HG03095 (cell line): ENCODE data around the gene MOCS1.

ENCODE experiments used
- ATAC-seq: cut with Tn5 transposase; IDR thresholded peaks from one replicate; pipeline ENCODE4 v1.9.1; 2021; ENCODE audit warnings: moderate library complexity; ENCODE audit not compliant: unreplicated experiment

The MOCS1 gene

DNA sequence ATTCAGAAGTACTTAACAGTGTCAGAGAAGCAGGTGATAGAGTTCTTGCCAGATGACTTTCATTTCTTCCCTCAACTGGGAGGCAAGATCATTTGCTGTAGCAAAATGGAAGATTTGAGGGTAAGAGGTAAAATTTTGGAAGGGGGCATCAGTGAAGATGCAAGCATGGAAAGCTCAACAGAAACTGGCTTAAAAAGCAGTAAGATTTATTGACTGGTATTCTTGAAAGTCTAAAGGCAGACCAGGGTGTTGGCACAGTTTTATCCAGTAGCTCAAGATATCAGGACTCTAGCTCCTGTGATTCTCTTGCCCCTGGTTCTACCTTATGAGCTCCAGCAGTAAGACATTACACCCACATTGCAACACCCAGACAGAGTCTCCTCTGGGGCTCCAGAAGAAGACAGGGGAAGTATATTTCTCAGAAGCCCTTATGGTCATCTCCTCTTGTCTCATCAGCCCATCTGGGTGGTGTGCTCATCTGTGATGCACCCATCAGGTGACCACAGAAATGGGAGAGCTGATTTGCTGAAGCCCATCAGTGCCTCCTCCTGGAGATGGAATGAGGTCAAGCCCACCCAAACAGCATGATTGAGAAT lies 16.0 kb upstream of the MOCS1 start:
- ATAC-seq: no peak

DNA sequence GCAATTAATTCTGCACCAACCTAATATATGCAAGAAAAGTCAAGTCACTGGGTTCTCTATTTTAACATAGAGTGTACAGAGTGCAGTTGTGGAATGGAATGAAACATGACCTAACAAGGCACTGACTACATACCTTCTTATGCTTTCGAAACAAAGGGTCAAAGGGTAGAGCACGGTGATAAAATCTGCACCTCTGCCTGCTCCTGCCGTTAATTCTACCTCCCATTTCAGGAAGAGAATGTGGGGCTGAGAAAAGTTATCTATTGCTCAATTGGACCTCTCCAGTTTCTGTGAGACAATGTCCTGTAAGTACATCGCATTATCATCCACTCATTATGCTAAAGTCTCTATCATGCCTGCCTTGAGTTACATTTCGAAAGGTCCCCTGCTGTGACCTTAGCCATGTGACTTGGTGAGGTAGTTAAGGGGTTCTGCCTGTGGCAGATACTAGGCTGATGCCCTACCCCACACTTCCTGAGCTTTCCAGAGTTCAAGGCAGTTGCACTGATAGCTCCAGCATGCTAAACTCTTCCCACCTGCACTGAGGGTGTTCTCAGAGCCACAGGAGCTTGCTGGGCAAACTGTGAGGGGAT lies 14.0 kb upstream of the MOCS1 start:
- no peak for ATAC-seq

DNA sequence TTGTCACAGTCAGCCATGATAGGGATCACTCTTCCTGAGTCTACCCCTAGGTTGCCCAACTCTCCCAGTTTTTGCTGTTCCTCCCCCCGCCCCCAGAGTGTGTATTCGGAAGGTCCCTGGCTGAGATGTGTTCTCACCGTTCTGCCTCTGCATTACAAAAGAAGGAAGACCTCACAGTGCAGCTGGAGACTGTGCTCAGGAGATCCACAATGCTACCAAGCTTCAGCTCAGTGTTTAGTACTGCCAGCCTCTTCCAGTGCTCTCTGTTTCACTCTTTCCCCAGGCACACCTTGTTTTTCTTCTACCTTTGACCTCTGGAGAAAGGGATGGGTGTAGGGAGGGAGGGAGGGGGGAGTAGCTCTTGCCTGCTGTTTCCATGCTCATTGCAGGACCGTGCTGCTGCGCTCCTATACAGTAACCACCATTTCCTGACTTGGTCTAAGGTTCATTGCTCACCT lies 13.4 kb upstream of the MOCS1 start:
- no peak for ATAC-seq

DNA sequence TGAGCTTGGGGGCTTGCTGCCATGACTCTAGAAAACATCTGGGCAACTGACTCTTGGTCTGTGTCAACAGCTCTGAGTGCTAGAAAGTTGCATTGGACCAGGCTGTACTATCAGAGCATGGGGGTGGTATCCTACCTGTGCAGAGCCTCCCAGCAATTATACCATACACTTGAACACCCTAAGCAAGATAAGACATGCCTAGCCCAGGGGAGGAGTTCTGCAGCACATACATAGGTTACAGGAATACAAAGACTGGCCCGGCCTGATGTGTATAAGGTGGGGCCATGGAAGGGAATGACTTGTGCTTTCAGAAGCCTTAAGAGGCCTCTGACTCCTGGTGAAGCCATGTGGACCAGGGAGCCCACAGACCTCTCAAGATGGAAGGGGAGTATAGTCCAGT lies 11.4 kb upstream of the MOCS1 start:
- ATAC-seq: no peak

DNA sequence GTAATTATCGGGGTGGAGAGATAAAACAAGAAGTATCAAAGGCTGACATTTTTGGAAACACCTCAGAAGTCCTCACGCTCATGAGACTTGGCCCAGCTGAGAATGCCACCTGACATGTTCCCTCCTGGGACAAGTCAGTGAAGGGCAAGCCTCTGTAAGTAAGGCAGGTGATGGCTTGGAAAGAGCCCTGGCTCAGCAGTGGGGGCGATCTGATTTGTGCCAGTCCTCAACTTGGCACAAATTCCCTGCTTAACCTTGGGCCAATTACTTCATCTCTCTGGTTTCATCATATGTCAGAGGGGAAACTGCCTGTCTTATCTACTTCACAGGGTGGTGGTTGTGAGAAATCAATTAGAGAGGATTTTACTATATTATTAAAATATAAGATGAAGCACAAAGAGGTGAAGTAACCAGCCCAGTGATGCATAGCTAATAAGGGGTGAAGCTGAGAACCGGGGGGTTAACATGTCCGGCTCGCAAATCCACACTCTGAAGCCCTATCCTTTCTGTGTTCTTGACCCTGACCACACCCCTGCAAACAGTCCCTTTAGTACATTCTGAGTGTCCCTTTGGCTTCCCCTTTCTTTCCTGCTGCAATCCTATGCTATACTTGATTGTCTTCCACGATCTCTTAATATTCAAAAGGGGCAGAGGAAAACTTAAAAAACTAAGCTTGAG lies 8.8 kb upstream of the MOCS1 start:
- no peak for ATAC-seq

DNA sequence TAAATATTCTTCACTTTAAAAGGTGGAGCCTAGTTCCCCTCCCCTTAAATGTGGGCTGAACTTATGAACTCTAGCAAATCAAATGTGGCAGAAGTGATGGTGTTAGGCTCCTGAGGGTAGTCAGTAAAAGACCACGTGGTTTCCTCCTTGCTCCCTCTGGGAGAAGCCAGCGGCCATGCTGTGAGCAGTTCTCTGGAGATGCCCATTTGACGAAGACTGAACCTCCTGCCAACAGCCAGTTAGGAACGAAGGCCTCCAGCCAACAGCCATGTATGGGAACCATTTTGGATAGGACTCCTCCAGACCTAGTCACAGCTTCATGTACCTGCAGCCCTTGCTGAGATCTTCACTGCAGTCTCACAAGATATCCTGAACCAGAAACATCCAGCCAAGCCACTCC lies 7.6 kb upstream of the MOCS1 start:
- no peak for ATAC-seq

DNA sequence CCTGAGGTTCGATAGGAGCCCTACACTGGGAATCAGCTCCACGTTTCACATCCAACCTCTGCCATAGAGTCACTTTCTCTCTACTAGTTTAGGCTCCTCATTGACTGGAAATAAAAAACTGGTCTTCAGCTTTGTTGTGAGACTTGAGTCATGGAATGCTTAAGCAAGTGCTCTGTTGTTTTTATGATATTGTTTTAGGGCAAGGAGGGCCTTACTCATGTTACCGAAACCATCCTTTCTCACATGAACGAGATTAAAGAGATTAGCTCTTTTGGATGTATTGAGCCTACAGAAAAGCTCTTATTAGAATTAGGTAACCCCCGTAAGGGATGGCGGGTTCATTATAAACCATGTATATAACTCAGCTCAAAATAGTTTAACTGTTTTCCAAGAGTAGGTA lies 6.9 kb upstream of the MOCS1 start:
- no peak for ATAC-seq

DNA sequence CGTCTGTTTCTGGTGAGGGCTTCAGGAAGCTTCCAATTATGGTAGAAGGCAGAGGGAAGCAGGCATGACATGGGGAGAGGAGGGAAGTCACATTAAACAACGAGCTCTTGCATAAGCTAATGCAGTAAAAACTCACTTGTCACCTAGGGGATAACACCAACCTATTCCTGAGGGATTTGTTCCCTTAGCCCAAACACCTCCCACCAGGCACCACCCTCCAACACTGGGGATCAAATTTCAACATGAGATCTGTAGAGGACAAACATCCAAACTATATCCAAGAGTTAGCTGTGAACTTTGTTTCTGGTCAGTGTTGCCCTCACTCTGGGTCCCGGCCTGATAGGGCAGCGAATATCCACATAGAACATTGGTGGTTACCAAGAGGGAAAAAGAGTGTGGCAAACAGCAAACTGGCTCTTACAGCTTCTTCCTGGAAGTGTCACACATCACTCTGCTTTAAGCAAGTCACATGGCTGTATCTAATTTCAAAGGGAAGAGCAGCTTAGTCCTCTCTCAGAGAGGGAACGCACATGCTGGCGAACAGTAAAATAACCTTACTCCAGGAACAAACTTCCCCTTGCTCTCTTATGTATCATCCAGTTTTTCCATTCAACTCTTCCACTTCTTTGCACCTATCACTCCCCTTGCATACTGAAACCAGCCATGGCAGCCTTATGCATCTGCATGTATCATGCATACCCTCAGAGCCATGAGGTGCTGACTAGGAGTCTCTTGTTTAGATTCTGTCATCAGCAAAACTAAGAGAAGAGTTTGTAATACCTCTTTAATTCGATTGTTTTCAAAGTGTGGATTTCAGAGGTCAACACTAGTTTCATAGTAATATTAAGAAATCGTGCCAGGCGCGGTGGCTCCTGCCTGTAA lies 4.8 kb upstream of the MOCS1 start:
- ATAC-seq: no peak

DNA sequence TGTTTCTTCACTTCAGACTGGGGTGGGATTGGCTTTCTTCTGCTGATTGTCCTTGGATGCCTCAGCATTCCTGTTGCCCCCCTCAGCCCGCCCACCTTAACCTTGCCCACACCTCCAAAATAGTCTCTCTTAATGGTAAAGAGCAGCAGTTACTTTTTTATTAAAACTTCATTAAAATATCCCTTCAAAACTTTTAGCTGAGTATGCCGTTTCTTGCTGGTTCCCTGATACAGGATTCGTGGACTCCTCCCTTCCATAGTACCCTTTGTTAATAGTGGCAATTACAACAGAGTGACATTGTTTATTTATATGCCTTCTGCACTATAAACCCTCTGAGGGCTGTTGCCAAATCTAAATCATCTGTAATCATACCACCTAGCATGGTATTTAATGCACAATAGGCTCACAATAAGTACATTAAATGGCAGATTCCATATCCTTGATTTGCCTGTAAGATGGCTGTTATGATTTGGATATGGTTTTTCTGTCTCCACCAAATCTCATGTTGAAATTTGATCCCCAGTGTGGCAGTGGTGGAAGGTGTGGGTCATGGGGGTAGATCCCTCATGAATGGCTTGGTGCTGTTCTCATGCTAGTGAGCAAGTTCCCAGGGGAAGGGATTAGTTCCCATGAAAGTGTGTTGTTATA lies 3.5 kb upstream of the MOCS1 start:
- no peak for ATAC-seq

DNA sequence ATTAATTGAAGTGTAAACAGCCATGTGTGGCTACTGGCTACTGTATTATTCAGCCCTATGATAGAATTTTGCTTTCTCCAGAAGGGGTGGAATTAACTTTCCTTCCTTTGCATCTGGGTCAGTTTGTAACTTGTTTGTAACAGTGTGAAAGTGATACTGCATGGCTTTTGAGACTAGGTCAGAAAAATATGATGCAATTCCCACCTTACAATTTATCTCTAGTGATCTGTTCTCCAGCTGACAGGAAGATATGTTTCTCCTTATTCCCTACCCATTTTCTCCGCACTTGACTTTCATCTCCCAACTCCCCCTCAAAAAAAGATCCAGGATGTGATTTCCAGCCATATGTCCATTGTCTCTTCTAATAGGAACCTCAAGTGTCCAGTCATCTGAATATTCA lies 2.6 kb upstream of the MOCS1 start:
- no peak for ATAC-seq

DNA sequence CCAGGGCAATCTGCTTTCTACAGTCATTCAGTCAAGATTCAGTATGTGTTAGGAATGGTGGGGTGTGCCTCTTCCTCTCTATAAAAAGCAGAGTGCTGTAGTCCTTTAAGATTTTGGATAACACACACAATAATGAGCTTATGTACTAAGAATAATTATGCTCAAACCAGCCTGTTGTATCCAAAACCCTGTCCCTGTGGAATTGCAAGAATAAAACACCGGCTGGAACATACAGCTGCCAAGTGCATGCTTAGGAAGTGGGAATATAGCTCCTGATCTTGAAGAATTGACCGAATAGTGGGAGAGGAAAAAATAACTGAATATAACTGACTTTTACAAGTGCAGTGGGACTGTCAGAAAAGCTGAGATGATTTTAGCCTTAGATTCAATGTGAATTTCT lies 979 bp upstream of the MOCS1 start:
- no peak for ATAC-seq

DNA sequence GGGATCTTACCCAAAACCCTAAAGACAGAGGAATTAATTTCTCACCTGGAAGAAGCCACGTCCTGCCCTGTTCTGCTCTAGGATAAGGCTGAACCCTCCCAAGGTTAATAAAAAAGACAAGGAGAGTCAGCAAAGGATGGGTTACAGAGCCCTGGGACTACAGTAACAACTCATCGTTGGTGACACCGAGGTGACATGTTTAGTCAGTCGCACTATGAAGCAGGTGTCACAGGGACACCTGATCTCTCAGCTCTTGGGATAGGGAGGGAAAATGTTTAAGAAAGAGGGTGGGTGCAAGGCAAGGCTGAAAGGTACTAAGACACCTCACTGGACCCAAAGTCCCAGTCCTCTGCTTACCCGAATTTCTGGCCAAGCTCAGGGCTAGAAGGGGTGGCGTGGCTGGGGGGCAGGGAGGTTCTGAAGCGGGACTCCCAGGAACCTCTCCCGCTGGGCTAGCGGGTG lies 562 bp downstream of the MOCS1 start:
- no peak for ATAC-seq

DNA sequence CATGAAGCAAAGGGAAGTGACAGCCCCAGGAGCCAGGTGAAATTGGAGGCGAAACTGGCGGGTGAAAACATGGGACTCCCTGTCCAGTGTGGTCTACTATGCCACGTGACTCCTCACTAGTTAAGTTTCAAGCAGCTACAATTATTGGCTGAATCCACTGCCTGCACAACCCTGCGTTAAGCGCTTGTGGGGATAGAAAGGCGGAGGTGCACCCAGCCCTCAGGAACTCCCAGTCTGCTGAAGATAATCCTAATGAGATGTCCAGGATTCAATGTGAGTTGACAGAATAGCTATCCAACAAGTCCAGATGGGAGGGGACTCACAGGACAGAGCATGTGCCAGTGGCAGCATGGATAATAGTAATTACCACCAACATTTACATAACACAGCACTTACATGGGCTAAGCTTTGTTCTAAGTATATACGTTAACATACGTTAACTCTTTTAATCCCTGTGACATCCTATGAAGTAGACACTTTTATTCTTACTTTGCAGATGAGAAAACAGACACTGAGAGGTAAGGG lies 1.8 kb downstream of the MOCS1 start:
- no peak for ATAC-seq

DNA sequence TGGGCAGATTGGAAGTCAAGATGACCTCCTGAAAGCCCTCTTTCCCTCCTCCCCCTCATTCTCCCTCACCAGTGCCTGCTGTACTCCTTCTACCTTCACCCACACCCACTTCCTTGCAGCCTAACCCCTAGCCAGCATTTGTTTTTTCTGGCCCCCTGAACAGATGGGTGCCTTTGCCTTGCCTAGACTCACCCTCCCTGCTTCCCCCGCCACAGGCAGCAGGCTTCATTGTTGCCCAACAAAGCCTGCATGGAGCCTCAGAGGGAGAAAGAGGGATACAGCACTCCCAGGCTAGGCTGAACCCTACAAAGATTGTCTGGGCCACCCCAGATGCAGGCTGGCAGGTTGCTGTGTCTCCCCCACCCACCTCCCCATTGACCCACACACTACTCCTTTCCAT lies 2.7 kb downstream of the MOCS1 start:
- no peak for ATAC-seq

DNA sequence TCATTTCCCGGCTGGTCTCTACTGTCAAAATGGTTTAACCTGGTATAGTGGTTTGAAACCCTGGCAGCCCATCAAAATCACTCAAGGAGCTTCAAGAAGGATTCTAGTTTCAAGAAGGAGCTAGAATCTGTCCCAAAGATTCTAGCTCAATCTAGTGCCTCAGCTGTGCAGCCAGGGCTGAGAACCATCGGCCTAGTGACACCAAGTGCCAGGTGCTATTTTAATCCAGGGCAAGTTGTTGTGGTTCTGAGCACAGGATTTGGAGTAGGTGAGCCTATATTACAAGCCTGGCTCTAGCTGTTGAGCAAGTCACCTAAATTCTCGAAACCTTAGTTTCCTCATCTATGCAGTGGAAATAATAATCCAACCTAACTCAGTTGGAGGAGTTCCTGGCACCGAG lies 3.7 kb downstream of the MOCS1 start:
- ATAC-seq: no peak

DNA sequence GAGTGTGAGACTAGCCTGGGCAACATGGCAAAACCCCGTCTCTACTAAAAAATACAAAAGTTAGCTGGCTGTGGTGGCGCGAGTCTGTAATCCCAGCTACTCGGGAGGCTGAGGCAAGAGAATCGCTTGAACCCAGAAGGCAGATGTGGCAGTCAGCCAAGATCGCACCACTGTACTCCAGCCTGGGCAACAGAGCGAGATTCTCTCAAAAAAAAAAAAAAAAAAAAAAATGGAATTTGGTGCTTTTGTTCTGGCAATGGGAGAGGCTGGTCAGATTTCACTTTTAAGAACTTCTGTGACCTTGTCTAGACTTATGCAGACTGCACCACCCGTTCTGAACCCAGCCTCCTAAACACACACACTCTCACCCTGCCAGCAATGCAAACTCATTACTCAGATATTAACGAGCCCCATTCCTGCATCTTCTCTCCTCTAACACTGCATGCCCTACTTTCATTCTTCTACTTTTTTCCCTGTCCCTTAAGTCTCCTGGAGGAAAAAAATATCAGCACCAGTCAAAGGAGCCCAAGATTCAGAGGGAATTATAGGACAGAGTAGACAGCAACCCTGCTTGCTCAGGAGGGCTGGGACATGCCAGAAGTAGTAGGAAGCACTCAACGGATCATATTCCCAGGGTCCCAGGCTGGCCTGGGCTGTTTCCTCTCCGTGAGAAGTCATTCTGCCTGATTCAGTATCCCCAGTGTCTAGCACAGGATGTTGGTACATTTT lies 4.4 kb downstream of the MOCS1 start:
- ATAC-seq: no peak

DNA sequence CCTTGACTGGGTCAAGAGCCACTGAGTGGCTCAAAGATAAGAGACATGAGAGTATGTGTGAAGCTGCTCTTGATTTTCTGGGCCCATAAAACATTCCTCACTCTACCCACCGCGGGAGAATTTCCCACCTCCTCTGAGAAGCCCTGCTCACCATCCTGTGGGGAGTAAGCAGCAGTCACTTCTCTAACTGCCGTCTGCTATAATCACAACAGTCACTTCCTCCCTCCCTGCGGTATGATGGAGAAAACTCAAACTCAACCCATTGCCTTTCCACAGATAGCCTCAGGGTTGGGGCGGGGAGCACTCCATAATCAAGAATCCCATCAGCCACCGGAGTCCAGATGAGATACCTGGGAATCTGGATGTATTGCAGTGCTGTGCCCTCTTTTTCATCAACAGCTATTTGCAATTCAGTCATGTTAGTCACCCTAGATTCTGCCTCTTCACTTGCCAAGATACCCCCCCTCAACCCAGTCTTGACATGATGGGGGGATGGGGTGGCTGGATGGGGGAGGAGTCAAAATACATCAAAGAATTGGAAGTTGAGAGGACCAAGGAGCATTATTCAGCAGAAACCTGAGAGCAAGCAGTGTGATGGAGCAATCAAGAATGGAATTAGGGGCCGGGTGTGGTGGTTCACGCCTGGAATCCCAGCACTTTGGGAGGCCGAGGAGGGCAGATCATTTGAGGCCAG lies 5.1 kb downstream of the MOCS1 start:
- no peak for ATAC-seq

DNA sequence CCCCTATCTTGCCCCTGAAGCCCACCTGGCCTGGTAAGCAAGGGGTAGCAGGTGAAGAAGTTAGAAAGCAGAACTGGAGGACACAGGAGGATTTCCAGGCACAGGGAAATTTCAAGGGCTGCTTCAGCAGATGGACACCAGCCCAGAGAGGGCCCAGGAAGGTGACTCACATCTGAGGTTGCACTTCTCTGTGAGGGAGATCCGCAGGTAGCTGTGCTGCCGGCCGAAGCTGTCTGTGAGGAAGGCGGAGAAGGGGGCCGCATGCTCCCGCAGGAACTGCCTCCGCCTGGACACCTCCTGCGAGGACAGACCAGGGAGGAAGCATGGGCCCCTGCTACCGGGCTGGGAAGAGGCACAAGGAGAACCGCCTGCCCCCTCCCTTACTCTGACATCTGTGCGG lies 7.1 kb downstream of the MOCS1 start:
- no peak for ATAC-seq

DNA sequence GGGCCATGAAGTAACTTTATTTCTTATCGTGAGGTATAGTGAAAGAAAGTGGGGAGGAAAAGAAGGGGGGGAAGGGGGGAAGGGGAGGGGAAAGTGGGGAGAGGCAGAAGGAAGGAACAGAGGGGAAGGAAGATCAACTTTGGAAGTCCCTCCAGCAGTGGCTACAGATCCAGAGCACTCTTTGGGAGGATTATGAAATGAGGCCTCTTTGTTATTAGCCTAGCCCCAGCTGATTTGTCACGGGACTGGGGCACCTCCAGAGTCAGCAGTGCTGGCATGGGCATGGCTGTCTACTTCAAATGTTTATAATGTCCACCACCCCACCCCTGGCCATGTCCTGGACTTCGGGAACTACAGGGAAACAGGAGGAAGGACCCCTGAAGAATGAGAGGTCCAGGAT lies 7.6 kb downstream of the MOCS1 start:
- no peak for ATAC-seq

DNA sequence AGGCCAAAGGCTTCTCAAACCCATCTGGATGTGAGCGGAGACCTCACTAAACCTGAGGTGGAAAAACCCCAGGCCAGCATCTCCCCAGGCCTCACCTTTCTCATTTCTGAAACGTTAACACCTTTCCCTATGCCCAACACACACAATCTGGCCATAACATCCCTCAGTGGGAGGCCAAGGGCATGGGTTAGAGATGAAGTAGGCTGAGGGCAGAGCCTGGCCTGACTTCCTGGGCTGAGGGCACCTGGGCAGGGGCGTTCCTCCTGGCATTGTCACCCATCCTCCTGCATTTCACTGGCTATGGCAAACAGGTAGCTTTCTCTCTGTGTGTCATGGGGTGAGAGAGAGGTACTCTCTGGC lies 8.4 kb downstream of the MOCS1 start:
- no peak for ATAC-seq
